Natural killer cell (primary cell): ENCODE data around the gene IQCC. TPM values are rescaled to one million over a fixed set of nuclear protein-coding genes. Genes with fewer than 3 reads are reported as not detected.

Experiments used
- ATAC-seq, 3 donors: fragments of 150-1000 bp in 2 of 3; fragments of 200-7000 bp in 1 of 3; cut with Tn5 transposase; 1 replicate in 1 of 3; 2 replicates in 2 of 3; pipeline ENCODE4 v1.10.0; 2021; ENCODE audit warnings: mild to moderate bottlenecking in 2 of 3, moderate library complexity in 2 of 3
- DNase-seq, 2 donors: peaks; one replicate each; pipeline versions ENCODE4 v3.0.0 to v3.0.0-alpha.2; 2013 to 2021; ENCODE audit warnings: mixed read lengths in 1 of 2
- H3K27ac ChIP-seq: one replicate; pipeline ENCODE4 v1.5.1; 2013; ENCODE audit warnings: mild to moderate bottlenecking, low read length
- H3K27me3 ChIP-seq: one replicate; pipeline ENCODE4 v1.6.1; 2013; ENCODE audit warnings: low read length; ENCODE audit not compliant: control insufficient read depth, insufficient read depth
- H3K36me3 ChIP-seq: one replicate; pipeline ENCODE4 v1.6.1; 2013; ENCODE audit warnings: low read length; ENCODE audit not compliant: control insufficient read depth, insufficient read depth
- H3K4me1 ChIP-seq: one replicate; pipeline ENCODE4 v1.6.1; 2013; ENCODE audit warnings: low read length; ENCODE audit not compliant: control insufficient read depth, insufficient read depth
- H3K4me3 ChIP-seq: one replicate; pipeline ENCODE4 v1.5.1; 2013; ENCODE audit warnings: low read length
- H3K9me3 ChIP-seq: one replicate; pipeline ENCODE4 v1.6.1; 2013; ENCODE audit warnings: low read length; ENCODE audit not compliant: control insufficient read depth, insufficient read depth
- H3K27ac Mint-ChIP-seq, 2 donors: one replicate each; pipeline ENCODE4 v1.8.0; 2022; ENCODE audit warnings: mild to moderate bottlenecking in 2 of 2, mixed read lengths in 2 of 2, moderate library complexity in 1 of 2
- H3K27me3 Mint-ChIP-seq, 2 donors: one replicate each; pipeline ENCODE4 v1.8.0; 2022; ENCODE audit warnings: low read depth in 2 of 2, mixed read lengths in 2 of 2
- H3K36me3 Mint-ChIP-seq: one replicate; pipeline ENCODE4 v1.8.0; 2022; ENCODE audit warnings: mixed read lengths
- H3K4me1 Mint-ChIP-seq, 2 donors: one replicate each; pipeline ENCODE4 v1.8.0; 2022; ENCODE audit warnings: mixed read lengths in 2 of 2
- H3K4me3 Mint-ChIP-seq: one replicate; pipeline ENCODE4 v1.8.0; 2022; ENCODE audit warnings: mild to moderate bottlenecking, moderate library complexity, mixed read lengths
- H3K9me3 Mint-ChIP-seq, 2 donors: one replicate each; pipeline ENCODE4 v1.8.0; 2022; ENCODE audit warnings: mixed read lengths in 2 of 2
- CTCF ChIP-seq: fragments of 200-600 bp; IDR thresholded peaks from one replicate; pipeline ENCODE4 v1.8.0; 2022; ENCODE audit warnings: antibody characterized with exemption
- WGBS: methylation state at CpG from one replicate; pipeline ENCODE4 v1.1.7; 2013; ENCODE audit warnings: missing lambda C conversion rate; ENCODE audit not compliant: insufficient coverage; 5-methylcytosine and 5-hydroxymethylcytosine counted together
- intact Hi-C: fragments of 100-400 bp; cut with micrococcal nuclease; formaldehyde crosslinking; loops from one replicate; pipeline ENCODE4 v1.14.2; 2022
- total RNA-seq, 4 donors: library from RNA; stranded (reverse); fragments of 120-200 nt in 1 of 4; gene quantifications; one replicate each; pipeline versions ENCODE4 v1.2.3 to v1.2.4, GENCODE V29; 2013 to 2022

Gene IQCC
- total RNA-seq, 3 donors from 2014 or later (not counting 1 experiment from before 2014, with no cell fraction given), result 1.8 to 3.5 (median 3.3) TPM

GRCh38 chr1:32228771-32229170 lies 23.3 kb downstream of the IQCC start:
- peaks cover 60% of the 10 kb centered on the region for H3K36me3 ChIP-seq

GRCh38 chr1:32231843-32232432 lies 26.5 kb downstream of the IQCC start:
- Mint-ChIP-seq H3K27me3 (no peaks in the 10 kb centered on the region), H3K4me3 (no peak overlapping the region), H3K4me1 (no peaks in the 10 kb centered on the region), H3K27ac (peak overlapping the region; percentile 0 to 19), H3K36me3 (peaks cover 18% of the 10 kb centered on the region), H3K9me3 (no peaks in the 10 kb centered on the region)
- DNase-seq (no peak), ATAC-seq (no peak)
- Histone ChIP-seq H3K27ac (no peak overlapping the region), H3K36me3 (peaks cover 38% of the 10 kb centered on the region), H3K27me3 (no peaks in the 10 kb centered on the region), H3K4me3 (no peak overlapping the region), H3K9me3 (no peaks in the 10 kb centered on the region), H3K4me1 (no peaks in the 10 kb centered on the region)
- TF ChIP-seq CTCF, result no peak
- WGBS, result 88% methylated on average over 5 of the region's 5 CpGs
- intact Hi-C loops, result no loop called here

More at GRCh38 chr1:32228771-32229170, 23.3 kb downstream of the IQCC start:
- Mint-ChIP-seq H3K36me3 (peaks cover 18% of the 10 kb centered on the region), H3K4me3 (no peak overlapping the region), H3K27me3 (no peaks in the 10 kb centered on the region), H3K9me3 (no peaks in the 10 kb centered on the region), H3K27ac (no peak overlapping the region), H3K4me1 (peaks cover 7% of the 10 kb centered on the region in 2 donors)
- no peak for TF ChIP-seq CTCF
- Histone ChIP-seq H3K9me3 (no peaks in the 10 kb centered on the region), H3K4me3 (no peak overlapping the region), H3K4me1 (peaks cover 5% of the 10 kb centered on the region), H3K27ac (no peak overlapping the region), H3K27me3 (no peaks in the 10 kb centered on the region)
- intact Hi-C loops, result no loop called here
- 89% methylated on average over 3 of the region's 3 CpGs for WGBS
- DNase-seq, result no peak
- ATAC-seq, result no peak

- Mint-ChIP-seq H3K4me1 (no peaks in the 10 kb centered on the region), H3K9me3 (no peaks in the 10 kb centered on the region), H3K4me3 (no peak overlapping the region), H3K27me3 (no peaks in the 10 kb centered on the region), H3K36me3 (peaks cover 13% of the 10 kb centered on the region), H3K27ac (no peak overlapping the region)
- H3K4me3 ChIP-seq, result no peak overlapping the region
- 97% methylated on average over 7 of the region's 8 CpGs for WGBS
- H3K27me3 ChIP-seq, result no peaks in the 10 kb centered on the region
- no peaks in the 10 kb centered on the region for H3K9me3 ChIP-seq
- no peak for DNase-seq
- intact Hi-C loops, result no loop called here
- peaks cover 31% of the 10 kb centered on the region for H3K36me3 ChIP-seq
- ATAC-seq, result no peak
- H3K27ac ChIP-seq, result no peak overlapping the region
- no peak for TF ChIP-seq CTCF
- no peaks in the 10 kb centered on the region for H3K4me1 ChIP-seq
Measured at GRCh38 chr1:32232558-32233304, 27.3 kb downstream of the IQCC start.
